AG04450 (cell line): ENCODE measurements around the gene FBXW7. TPM values are rescaled to one million over a fixed set of nuclear protein-coding genes. Genes with fewer than 3 reads are reported as not detected.

Experiments used
- CTCF ChIA-PET: fragments of 300-600, 350-600 bp; formaldehyde crosslinking; extraction: SDS; loops from one replicate; lab custom pipeline; 2022; ENCODE audit warnings: antibody characterized with exemption, inconsistent platforms; lab: Charles Lee
- POLR2A ChIA-PET: fragments of 350-600 bp; formaldehyde crosslinking; extraction: SDS; loops from one replicate; lab custom pipeline; 2021; ENCODE audit warnings: antibody characterized with exemption, inconsistent platforms; lab: Yijun Ruan, JAX
- DNase-seq: peaks from one replicate; pipeline ENCODE4 v3.0.0-alpha.2; 2011; ENCODE audit warnings: low read depth, low spot score
- H3K27ac ChIP-seq: one replicate; pipeline ENCODE4 v1.5.1; 2012; ENCODE audit warnings: low read depth, low read length, control low read depth
- H3K27me3 ChIP-seq: one replicate; pipeline ENCODE4 v1.6.0; 2012; ENCODE audit warnings: low read length; ENCODE audit not compliant: control insufficient read depth, insufficient read depth
- H3K4me3 ChIP-seq: 2 replicates; pipeline ENCODE4 v1.5.1; 2011; ENCODE audit warnings: mild to moderate bottlenecking, low read depth, low read length, control low read depth
- H3K9me3 ChIP-seq: 2 replicates; pipeline ENCODE4 v1.5.1; 2012; ENCODE audit warnings: low read length; ENCODE audit not compliant: control insufficient read depth, insufficient read depth
- CTCF ChIP-seq: IDR thresholded peaks from 2 replicates; pipeline ENCODE4 v1.5.1; 2011; ENCODE audit warnings: low read depth, low read length, control low read depth, inconsistent platforms
- polyA plus RNA-seq: library from polyadenylated mRNA; depleted of rRNA; stranded (reverse); fragments of >200 nt; gene quantifications from 2 replicates; pipeline ENCODE4 v1.2.3, GENCODE V29; 2011

The FBXW7 gene
- polyA plus RNA-seq, 1 experiment: 16.3 TPM

- no peak for TF ChIP-seq CTCF
- no peak overlapping the region for H3K27ac ChIP-seq
- peaks cover 11% of the 10 kb centered on the region for H3K27me3 ChIP-seq
- ChIA-PET POLR2A (no interaction called here), CTCF (no interaction called here)
- no peaks in the 10 kb centered on the region for H3K9me3 ChIP-seq
- no peak overlapping the region for H3K4me3 ChIP-seq
- peak; percentile 34 for DNase-seq
Observed at GRCh38 chr4:152310257-152310656, 225.6 kb downstream of the FBXW7 start.

GRCh38 chr4:152309418-152309817 is 226.5 kb downstream of the FBXW7 start:
- H3K27ac ChIP-seq: no peak overlapping the region
- H3K9me3 ChIP-seq: no peaks in the 10 kb centered on the region
- DNase-seq: no peak
- H3K27me3 ChIP-seq: peaks cover 11% of the 10 kb centered on the region
- no peak for TF ChIP-seq CTCF
- CTCF ChIA-PET: no interaction called here
- POLR2A ChIA-PET: no interaction called here
- H3K4me3 ChIP-seq: no peak overlapping the region

DNA sequence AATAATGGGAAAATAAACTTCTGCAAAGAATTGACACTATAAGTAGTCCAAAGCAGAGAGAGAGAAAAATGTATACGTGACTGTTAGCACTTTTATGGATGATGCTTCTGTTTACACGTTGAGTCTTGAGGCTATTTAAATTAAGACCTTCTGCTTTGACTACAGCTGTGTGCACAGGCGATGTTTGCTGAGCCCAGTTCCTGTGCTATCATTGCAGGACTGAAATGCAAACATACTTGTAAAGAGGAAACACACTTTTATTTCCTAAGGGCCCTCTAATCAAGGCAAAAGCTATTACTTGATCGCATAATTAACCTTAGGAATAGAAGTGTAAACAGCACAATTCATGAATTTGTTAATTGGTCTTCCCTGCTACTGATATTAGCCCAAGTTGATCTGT is 226.9 kb downstream of the FBXW7 start:
- Histone ChIP-seq H3K9me3 (no peaks in the 10 kb centered on the region), H3K27ac (no peak overlapping the region), H3K27me3 (peaks cover 15% of the 10 kb centered on the region), H3K4me3 (no peak overlapping the region)
- no peak for TF ChIP-seq CTCF
- no peak for DNase-seq
- CTCF ChIA-PET: interaction anchor here (0.6 kb wide), 1 partner anchor 77 kb away, joined by 3 read pairs; no protein-coding TSS in a partner anchor
- POLR2A ChIA-PET: no interaction called here

DNA sequence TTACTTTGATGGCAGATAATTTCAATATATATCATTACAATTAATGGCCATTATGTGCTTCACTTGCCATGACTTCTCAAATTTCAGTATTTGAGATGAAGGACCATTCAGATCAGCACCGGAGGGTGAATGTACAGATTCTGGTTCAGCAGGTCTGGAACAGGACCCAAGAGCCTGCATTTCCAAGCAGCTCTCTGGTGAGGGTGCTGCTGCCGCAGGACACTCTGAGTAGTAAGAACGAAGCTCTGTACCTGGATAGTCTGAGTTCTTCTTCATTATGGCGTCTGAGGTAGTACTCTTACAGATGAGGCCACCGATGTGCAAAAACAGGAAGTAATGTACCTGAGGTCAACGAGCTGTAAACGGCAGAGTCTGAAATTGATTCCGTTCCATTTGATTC is 228.2 kb downstream of the FBXW7 start:
- DNase-seq: no peak
- TF ChIP-seq CTCF: no peak
- H3K9me3 ChIP-seq: no peaks in the 10 kb centered on the region
- CTCF ChIA-PET: no interaction called here
- H3K4me3 ChIP-seq: no peak overlapping the region
- POLR2A ChIA-PET: no interaction called here
- no peak overlapping the region for H3K27ac ChIP-seq
- H3K27me3 ChIP-seq: peaks cover 15% of the 10 kb centered on the region

DNA sequence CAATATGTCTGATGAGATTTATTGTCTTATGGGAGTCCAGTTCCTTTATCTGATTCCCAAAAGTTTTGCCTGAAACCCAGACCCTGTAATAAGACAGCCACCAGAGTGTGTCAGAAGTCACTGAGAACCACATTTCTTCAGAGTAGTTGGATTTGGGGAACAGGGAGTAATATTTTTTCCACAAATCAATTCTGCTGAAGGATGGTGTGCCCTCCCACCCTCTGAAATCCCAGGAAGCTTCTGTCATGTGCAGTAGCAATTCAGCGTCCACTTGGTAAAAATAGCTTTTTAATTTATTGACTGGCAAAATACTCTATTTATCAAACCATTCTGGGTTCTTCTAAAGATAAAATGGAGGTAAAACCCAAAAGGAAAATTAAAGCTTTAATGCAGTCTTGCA is 229.4 kb downstream of the FBXW7 start:
- Histone ChIP-seq H3K4me3 (no peak overlapping the region), H3K9me3 (no peaks in the 10 kb centered on the region), H3K27me3 (peaks cover 15% of the 10 kb centered on the region), H3K27ac (no peak overlapping the region)
- POLR2A ChIA-PET: no interaction called here
- TF ChIP-seq CTCF: no peak
- CTCF ChIA-PET: interaction anchor here (0.6 kb wide), 1 partner anchor 22 kb away, joined by 3 read pairs; no protein-coding TSS in a partner anchor
- DNase-seq: no peak
